ENCODE measurements around the gene MLIP. TPM values are rescaled to one million over a fixed set of nuclear protein-coding genes. Genes with fewer than 3 reads are reported as not detected.

MLIP gene
- total RNA-seq, 6 experiments from 2014 or later = not detected

GRCh38 chr6:54083287-54083686 is 28.0 kb upstream of the MLIP start:
- Mint-ChIP-seq H3K27ac (no peak overlapping the region), H3K36me3 (ENCODE audit: low read depth) (no peaks in the 10 kb centered on the region), H3K4me3 (no peak overlapping the region), H3K4me1 (ENCODE audit: low read depth) (no peaks in the 10 kb centered on the region; the same call in 1 of the 2 replicates), H3K27me3 (ENCODE audit: insufficient read depth) (no peaks in the 10 kb centered on the region; the same call in 1 of the 2 replicates), H3K9me3 (no peaks in the 10 kb centered on the region)
- no peak for DNase-seq
- TF ChIP-seq CTCF (IDR thresholded peaks at IDR 0.05) = no peak

GRCh38 chr6:54084231-54084630 is 27.0 kb upstream of the MLIP start:
- H3K4me1 Mint-ChIP-seq (ENCODE audit: low read depth) = no peaks in the 10 kb centered on the region; the same call in 1 of the 2 replicates
- H3K9me3 Mint-ChIP-seq = no peaks in the 10 kb centered on the region
- no peaks in the 10 kb centered on the region for H3K36me3 Mint-ChIP-seq (ENCODE audit: low read depth)
- H3K27ac Mint-ChIP-seq = no peak overlapping the region
- no peak for TF ChIP-seq CTCF (IDR thresholded peaks at IDR 0.05)
- DNase-seq = no peak
- no peak overlapping the region for H3K4me3 Mint-ChIP-seq
- H3K27me3 Mint-ChIP-seq (ENCODE audit: insufficient read depth) = no peaks in the 10 kb centered on the region; the same call in 1 of the 2 replicates

GRCh38 chr6:54085047-54085446 is 26.2 kb upstream of the MLIP start:
- no peak for TF ChIP-seq CTCF (IDR thresholded peaks at IDR 0.05)
- Mint-ChIP-seq H3K4me3 (no peak overlapping the region), H3K4me1 (ENCODE audit: low read depth) (no peaks in the 10 kb centered on the region; the same call in 1 of the 2 replicates), H3K9me3 (no peaks in the 10 kb centered on the region), H3K27ac (no peak overlapping the region), H3K27me3 (ENCODE audit: insufficient read depth) (no peaks in the 10 kb centered on the region; the same call in 1 of the 2 replicates), H3K36me3 (ENCODE audit: low read depth) (no peaks in the 10 kb centered on the region)
- DNase-seq = no peak

- peak; percentile 35 for DNase-seq
- no peaks in the 10 kb centered on the region for H3K36me3 Mint-ChIP-seq (ENCODE audit: low read depth)
- TF ChIP-seq CTCF (IDR thresholded peaks at IDR 0.05) = no peak
- H3K27me3 Mint-ChIP-seq (ENCODE audit: insufficient read depth) = no peaks in the 10 kb centered on the region; the same call in 1 of the 2 replicates
- H3K9me3 Mint-ChIP-seq = no peaks in the 10 kb centered on the region
- H3K27ac Mint-ChIP-seq = no peak overlapping the region
- no peaks in the 10 kb centered on the region; the same call in 1 of the 2 replicates for H3K4me1 Mint-ChIP-seq (ENCODE audit: low read depth)
- no peak overlapping the region for H3K4me3 Mint-ChIP-seq
These were observed 25.7 kb upstream of the MLIP start for GRCh38 chr6:54085541-54085940.

- Mint-ChIP-seq H3K9me3 (no peaks in the 10 kb centered on the region), H3K4me3 (no peak overlapping the region), H3K27me3 (ENCODE audit: insufficient read depth) (no peaks in the 10 kb centered on the region; the same call in 1 of the 2 replicates), H3K36me3 (ENCODE audit: low read depth) (no peaks in the 10 kb centered on the region), H3K4me1 (ENCODE audit: low read depth) (no peaks in the 10 kb centered on the region; the same call in 1 of the 2 replicates), H3K27ac (no peak overlapping the region)
- no peak for DNase-seq
- TF ChIP-seq CTCF (IDR thresholded peaks at IDR 0.05) = no peak
These were observed 24.8 kb upstream of the MLIP start for GRCh38 chr6:54086439-54086838.

GRCh38 chr6:54087721-54088120 is 23.5 kb upstream of the MLIP start:
- Mint-ChIP-seq H3K4me3 (no peak overlapping the region), H3K27me3 (ENCODE audit: insufficient read depth) (no peaks in the 10 kb centered on the region; the same call in 1 of the 2 replicates), H3K36me3 (ENCODE audit: low read depth) (no peaks in the 10 kb centered on the region), H3K4me1 (ENCODE audit: low read depth) (no peaks in the 10 kb centered on the region; the same call in 1 of the 2 replicates), H3K27ac (no peak overlapping the region), H3K9me3 (no peaks in the 10 kb centered on the region)
- TF ChIP-seq CTCF (IDR thresholded peaks at IDR 0.05) = no peak
- no peak for DNase-seq
